ENCODE results near the gene CDC14B.
"Not testable (repeated sequence)": the region's sequence is repeated elsewhere in the genome, so short reads cannot be mapped to it uniquely, and the experiment has no call there.

Gene CDC14B

GRCh38 chr9:96619491-96620180, at the start of gene CDC14B:
Gene CDC14B, minus strand, starts transcription at chr9:96619843. Its CDS starts 465 bp downstream, at chr9:96619378.
- peaks cover 68% of the 10 kb centered on the region for H3K27me3 Mint-ChIP-seq
- no peaks in the 10 kb centered on the region for H3K9me3 Mint-ChIP-seq
- no peak within 1 kb of the TSS for H3K27ac Mint-ChIP-seq

DNA sequence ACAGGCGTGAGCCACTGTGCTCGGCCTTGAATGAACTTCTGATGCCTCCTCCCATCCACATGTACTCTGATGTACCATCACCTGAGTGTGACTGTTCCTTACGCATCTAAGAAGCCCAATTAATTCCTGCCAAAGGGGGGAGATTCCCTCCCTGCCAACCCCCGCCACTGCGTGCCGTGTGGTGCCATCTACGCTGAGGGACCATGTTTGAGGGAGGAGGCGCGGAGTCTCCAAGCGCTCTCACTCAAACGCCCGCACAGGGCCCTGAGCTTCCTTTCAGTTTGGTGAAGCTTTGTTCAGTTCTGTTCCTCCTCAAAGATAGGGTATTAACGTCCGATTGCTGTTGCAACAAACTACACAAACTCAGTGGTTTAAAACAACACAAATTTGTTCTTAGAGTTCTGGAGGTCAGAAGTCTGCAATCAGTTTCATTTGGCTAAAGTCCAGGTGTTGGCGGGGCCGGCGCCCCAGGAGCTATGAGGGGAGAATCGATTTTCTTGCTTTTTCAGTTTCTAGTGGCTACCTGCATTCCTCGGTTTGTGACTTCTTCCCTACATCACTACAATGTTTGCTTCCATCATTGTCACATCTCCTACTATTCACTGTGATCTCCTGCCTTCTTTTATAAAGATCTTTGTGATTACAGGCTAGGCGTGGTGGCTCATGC, 49.4 kb upstream of the CDC14B start:
- DNase-seq, result no peak
- H3K9me3 Mint-ChIP-seq, result no peaks in the 10 kb centered on the region
- no peaks in the 10 kb centered on the region for H3K36me3 Mint-ChIP-seq (ENCODE audit: low read depth)
- no peak overlapping the region for H3K4me3 Mint-ChIP-seq
- H3K27me3 Mint-ChIP-seq, result peaks cover 17% of the 10 kb centered on the region
- no peak overlapping the region for H3K27ac Mint-ChIP-seq
- H3K4me1 Mint-ChIP-seq (ENCODE audit: low read depth), result no peaks in the 10 kb centered on the region

More at GRCh38 chr9:96619491-96620180, at the start of gene CDC14B:
- Mint-ChIP-seq H3K4me1 (ENCODE audit: low read depth) (peaks cover 12% of the 10 kb centered on the region), H3K4me3 (peak within 1 kb of the TSS; percentile 68), H3K36me3 (ENCODE audit: low read depth) (no peaks in the 10 kb centered on the region)
- peak; percentile 82 for DNase-seq

DNA sequence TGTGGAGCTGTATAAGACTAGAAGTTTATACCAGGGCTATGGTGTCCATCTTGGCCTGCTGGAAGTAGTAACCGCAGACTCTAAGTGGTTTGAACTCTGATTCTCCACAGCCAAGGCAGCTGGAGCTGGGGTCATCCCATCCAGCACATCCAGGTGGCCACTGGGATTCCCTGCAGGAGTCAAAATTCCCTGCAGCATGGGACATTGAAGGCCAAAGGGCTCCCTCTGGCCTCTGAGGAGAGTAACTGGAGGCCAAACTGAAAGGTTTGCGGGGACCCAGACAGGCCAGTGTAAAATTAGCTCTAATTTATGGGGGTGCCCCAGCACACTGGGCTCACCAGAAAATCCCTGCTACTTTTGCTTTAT, 47.7 kb upstream of the CDC14B start:
- no peaks in the 10 kb centered on the region for H3K4me1 Mint-ChIP-seq (ENCODE audit: low read depth)
- no peaks in the 10 kb centered on the region for H3K36me3 Mint-ChIP-seq (ENCODE audit: low read depth)
- no peaks in the 10 kb centered on the region for H3K9me3 Mint-ChIP-seq
- no peak overlapping the region for H3K27ac Mint-ChIP-seq
- no peak overlapping the region for H3K4me3 Mint-ChIP-seq
- DNase-seq, result no peak
- peaks cover 10% of the 10 kb centered on the region for H3K27me3 Mint-ChIP-seq

- H3K9me3 Mint-ChIP-seq; H3K36me3 Mint-ChIP-seq (ENCODE audit: low read depth); H3K4me1 Mint-ChIP-seq (ENCODE audit: low read depth); H3K27me3 Mint-ChIP-seq; H3K27ac Mint-ChIP-seq; DNase-seq; H3K4me3 Mint-ChIP-seq: not testable (repeated sequence)
These were observed 47.2 kb upstream of the CDC14B start for GRCh38 chr9:96666653-96667362.

- Mint-ChIP-seq H3K27me3 (peaks cover 5% of the 10 kb centered on the region), H3K27ac (no peak overlapping the region), H3K4me3 (no peak overlapping the region), H3K4me1 (ENCODE audit: low read depth) (no peaks in the 10 kb centered on the region), H3K9me3 (no peaks in the 10 kb centered on the region), H3K36me3 (ENCODE audit: low read depth) (no peaks in the 10 kb centered on the region)
- DNase-seq, result no peak
These were observed 46.1 kb upstream of the CDC14B start for GRCh38 chr9:96665789-96666188.

GRCh38 chr9:96663506-96664120, 44.0 kb upstream of the CDC14B start:
- H3K4me1 Mint-ChIP-seq (ENCODE audit: low read depth), result no peaks in the 10 kb centered on the region
- H3K4me3 Mint-ChIP-seq, result no peak overlapping the region
- DNase-seq, result no peak
- H3K27me3 Mint-ChIP-seq, result no peaks in the 10 kb centered on the region
- no peak overlapping the region for H3K27ac Mint-ChIP-seq
- H3K9me3 Mint-ChIP-seq, result no peaks in the 10 kb centered on the region
- H3K36me3 Mint-ChIP-seq (ENCODE audit: low read depth), result no peaks in the 10 kb centered on the region

GRCh38 chr9:96661711-96662110, 42.1 kb upstream of the CDC14B start:
- no peaks in the 10 kb centered on the region for H3K36me3 Mint-ChIP-seq (ENCODE audit: low read depth)
- no peak overlapping the region for H3K27ac Mint-ChIP-seq
- no peaks in the 10 kb centered on the region for H3K27me3 Mint-ChIP-seq
- H3K4me1 Mint-ChIP-seq (ENCODE audit: low read depth), result no peaks in the 10 kb centered on the region
- no peak for DNase-seq
- H3K9me3 Mint-ChIP-seq, result no peaks in the 10 kb centered on the region
- no peak overlapping the region for H3K4me3 Mint-ChIP-seq

DNA sequence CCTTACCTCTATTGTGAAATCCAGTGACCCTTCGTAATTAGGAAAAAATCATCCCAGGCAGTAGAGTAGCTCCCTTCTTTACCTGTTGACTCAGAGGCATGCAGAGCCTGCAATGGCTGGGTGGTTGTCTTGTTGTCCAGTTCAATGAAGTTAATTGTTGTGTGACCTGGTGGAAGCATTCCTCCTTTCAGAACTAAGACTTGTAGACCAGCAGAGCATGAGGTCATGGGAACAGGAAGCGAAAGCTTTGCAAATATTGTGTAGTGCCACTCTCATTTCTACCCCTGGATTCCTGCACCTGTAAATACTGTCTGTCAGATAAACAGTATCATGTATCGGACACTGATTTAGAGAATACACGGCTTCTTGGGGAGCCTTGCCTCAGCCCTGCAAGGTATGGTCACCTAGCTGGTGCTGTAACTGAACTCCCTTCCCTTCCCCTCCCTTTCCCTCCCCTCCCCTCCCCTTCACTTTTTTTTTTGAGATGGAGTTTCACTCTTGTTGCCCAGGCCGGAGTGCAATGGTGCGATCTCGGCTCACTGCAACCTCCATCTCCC, 41.1 kb upstream of the CDC14B start:
- no peak overlapping the region for H3K27ac Mint-ChIP-seq
- peaks cover 4% of the 10 kb centered on the region for H3K4me1 Mint-ChIP-seq (ENCODE audit: low read depth)
- H3K4me3 Mint-ChIP-seq, result no peak overlapping the region
- DNase-seq, result no peak
- H3K9me3 Mint-ChIP-seq, result no peaks in the 10 kb centered on the region
- H3K36me3 Mint-ChIP-seq (ENCODE audit: low read depth), result no peaks in the 10 kb centered on the region
- no peaks in the 10 kb centered on the region for H3K27me3 Mint-ChIP-seq

DNA sequence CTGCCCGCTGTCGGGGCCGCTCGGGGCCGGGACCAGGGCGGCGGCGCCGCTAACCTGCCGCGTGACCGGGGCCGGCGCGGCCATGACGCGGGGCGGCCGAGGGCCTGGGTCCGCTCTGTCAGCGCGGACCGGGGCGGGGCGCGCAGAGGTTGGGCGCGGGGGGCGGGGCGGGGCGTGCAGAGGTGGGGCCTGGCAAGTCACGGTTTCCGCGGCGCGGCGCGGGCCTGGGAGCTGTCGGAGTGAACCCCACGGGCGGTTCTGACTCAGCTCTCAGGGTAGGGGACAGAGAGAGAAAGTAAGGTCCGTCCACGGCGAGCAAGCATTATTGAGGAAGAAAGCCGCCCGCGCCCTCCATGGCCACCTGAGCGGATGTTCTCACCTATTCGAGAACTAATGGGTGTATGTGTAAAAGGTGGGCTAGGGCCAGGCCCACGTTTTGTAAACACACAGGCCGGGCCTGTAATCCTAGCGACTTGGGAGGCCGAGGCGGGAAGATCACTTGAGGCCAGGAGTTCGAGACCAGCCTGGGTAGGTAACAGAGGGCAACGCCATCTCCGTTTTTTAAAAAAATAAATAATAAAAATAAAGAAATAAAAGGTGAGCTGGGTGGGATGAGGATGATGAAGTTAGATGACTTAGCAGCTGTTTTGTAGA, 35.7 kb upstream of the CDC14B start, which contains the start of gene PRXL2C:
Gene PRXL2C, minus strand, starts transcription at position 120 of the 654 bp plus-strand sequence. Its CDS starts 36 bp downstream, at position 84.
- Mint-ChIP-seq H3K27ac (peak within 1 kb of the TSS; percentile 91), H3K4me3 (peak within 1 kb of the TSS; percentile 85), H3K27me3 (no peaks in the 10 kb centered on the region), H3K9me3 (no peaks in the 10 kb centered on the region), H3K4me1 (ENCODE audit: low read depth) (peaks cover 19% of the 10 kb centered on the region), H3K36me3 (ENCODE audit: low read depth) (peaks cover 14% of the 10 kb centered on the region)
- DNase-seq, result peak; percentile 86

DNA sequence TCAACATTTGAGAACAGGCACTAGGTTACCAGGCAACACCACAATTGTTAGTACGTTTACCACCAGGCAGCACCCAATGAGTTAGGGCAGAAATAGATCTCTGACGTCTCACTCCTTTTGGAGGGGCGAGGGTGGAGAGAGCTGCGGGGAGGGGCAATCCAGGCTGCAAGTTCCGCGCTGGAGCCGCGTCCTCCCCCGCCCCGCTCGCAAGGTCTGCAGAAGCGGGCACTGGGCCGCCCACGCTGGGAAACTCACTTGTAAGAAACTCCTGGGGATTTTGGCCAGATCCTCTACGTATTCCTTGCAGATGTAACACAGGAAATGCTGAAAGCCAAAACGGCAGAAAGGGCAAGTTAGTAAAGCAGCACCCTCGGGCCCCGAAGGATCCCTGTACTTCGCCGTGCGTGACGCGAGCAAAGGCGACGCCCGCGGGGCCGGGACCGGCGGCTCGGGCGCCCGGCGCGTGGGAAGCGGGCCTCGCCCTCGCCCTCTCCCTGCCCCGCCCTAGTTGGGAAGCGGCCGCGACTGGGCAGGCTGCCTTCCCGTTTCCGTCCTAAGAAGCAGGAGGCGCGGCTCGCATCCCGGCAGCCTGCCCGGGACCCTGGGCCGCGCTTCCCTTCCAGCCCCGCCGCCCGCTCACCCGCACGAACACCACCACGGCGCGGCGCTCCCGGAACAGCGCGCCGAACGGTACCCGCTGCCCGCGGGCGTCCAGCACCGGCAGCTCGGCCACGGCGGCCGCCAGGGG, 35.0 kb upstream of the CDC14B start:
- H3K9me3 Mint-ChIP-seq, result no peaks in the 10 kb centered on the region
- H3K36me3 Mint-ChIP-seq (ENCODE audit: low read depth), result peaks cover 21% of the 10 kb centered on the region
- peaks cover 19% of the 10 kb centered on the region for H3K4me1 Mint-ChIP-seq (ENCODE audit: low read depth)
- DNase-seq, result peak; percentile 74
- peak overlapping the region; percentile 85 for H3K4me3 Mint-ChIP-seq
- H3K27me3 Mint-ChIP-seq, result no peaks in the 10 kb centered on the region
- H3K27ac Mint-ChIP-seq, result peak overlapping the region; percentile 91

- Mint-ChIP-seq H3K9me3 (no peaks in the 10 kb centered on the region), H3K27ac (peak overlapping the region; percentile 46), H3K4me3 (no peak overlapping the region), H3K36me3 (ENCODE audit: low read depth) (peaks cover 38% of the 10 kb centered on the region), H3K27me3 (no peaks in the 10 kb centered on the region), H3K4me1 (ENCODE audit: low read depth) (peaks cover 19% of the 10 kb centered on the region)
- DNase-seq, result no peak
These were observed 32.0 kb upstream of the CDC14B start for GRCh38 chr9:96651626-96652025.

GRCh38 chr9:96649620-96650324, 30.1 kb upstream of the CDC14B start:
- no peaks in the 10 kb centered on the region for H3K27me3 Mint-ChIP-seq
- no peak for DNase-seq
- H3K4me3 Mint-ChIP-seq, result no peak overlapping the region
- H3K27ac Mint-ChIP-seq, result peak overlapping the region; percentile 5
- H3K9me3 Mint-ChIP-seq, result no peaks in the 10 kb centered on the region
- H3K4me1 Mint-ChIP-seq (ENCODE audit: low read depth), result peaks cover 13% of the 10 kb centered on the region
- peaks cover 54% of the 10 kb centered on the region for H3K36me3 Mint-ChIP-seq (ENCODE audit: low read depth)

All from activated T-cell treated with anti-CD3 and anti-CD28 coated beads, Interleukin-2, amount 50 U/mL, for 24 hours (primary cell).